Fibroblast of villous mesenchyme (primary cell): ENCODE results near the gene NBAS. TPM values are rescaled to one million over a fixed set of nuclear protein-coding genes. Genes with fewer than 3 reads are reported as not detected.

ENCODE experiments used
- DNase-seq: peaks from one replicate; pipeline ENCODE4 v3.0.0-alpha.2; 2010; ENCODE audit warnings: low read depth
- H3K4me3 ChIP-seq: 2 replicates; pipeline ENCODE4 v1.5.1; 2011; ENCODE audit warnings: low read depth, mild to moderate bottlenecking, low read length
- CTCF ChIP-seq: IDR thresholded peaks from 2 replicates; pipeline ENCODE4 v1.5.1; 2012; ENCODE audit warnings: low read depth, mild to moderate bottlenecking, low read length; ENCODE audit not compliant: insufficient read depth
- total RNA-seq: library from RNA; depleted of rRNA; stranded (reverse); fragments of >200 nt; gene quantifications from 2 replicates; pipeline ENCODE4 v1.2.3, GENCODE V29; 2012

Gene NBAS
- total RNA-seq, 1 donor = 109 TPM

DNA sequence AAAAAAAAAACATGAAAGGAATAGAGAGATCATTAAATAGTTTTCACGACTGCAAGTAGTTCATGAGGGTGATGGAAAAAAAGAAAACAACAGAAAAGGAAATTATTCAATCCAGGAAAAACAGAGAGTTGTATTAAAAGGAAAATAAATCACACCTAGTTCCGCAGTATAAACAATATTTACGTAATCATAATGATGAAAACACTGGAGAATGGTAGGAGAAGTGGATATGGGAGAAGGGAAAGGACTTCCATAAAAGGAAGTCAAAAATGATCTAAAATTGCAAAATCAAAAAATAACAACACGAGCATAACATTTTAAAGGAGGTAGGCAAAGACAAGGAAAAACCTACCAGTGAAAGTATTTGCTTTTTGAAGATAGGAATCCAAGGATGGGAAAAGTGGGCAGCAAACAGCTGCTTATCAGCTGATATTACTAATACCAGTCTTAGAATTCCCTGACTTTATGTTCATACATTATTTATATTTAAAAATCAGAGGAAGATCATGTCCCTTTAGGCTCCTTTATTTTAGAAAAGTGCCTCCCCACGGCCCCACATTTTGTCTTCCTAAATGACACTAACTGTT lies 160.8 kb downstream of the NBAS start:
- TF ChIP-seq CTCF = no peak
- no peak overlapping the region for H3K4me3 ChIP-seq
- no peak for DNase-seq

DNA sequence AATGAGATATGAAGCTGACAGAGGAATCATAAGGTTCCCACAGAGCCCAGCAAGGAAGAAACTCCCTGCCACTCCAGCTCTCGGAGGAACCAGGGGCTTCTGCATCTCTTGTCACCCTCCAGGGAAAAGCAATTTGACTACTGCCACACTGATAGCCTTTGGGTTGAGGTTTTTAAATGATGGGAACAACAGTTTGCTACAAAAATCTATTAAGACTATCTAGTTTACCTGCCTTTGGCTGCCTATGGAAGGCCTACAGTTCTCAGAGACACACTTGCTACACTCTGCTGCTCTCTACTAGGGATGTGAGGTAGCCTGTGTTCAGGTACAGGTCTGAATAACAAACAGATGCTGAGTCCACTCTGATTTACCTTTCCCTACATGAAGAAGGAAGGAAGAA lies 161.9 kb downstream of the NBAS start:
- H3K4me3 ChIP-seq = no peak overlapping the region
- no peak for DNase-seq
- TF ChIP-seq CTCF = no peak

DNA sequence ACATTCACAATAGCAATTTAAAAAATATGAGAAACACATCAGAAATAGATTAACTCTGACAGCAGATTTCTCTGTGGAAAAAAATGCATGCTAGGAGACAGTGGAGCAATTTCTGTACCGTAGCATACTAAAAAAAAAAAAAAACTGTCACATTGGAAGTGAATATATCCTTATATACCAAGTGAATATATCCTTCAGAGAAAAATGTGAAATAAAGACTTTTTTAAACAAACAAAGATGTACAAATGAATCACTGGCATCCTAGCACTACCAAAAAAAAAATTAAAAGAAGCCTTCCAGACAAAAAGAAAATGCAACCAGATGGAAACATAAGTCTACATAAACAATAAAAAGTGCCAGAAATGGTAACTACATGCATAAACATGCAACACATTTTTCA lies 169.4 kb downstream of the NBAS start:
- TF ChIP-seq CTCF = no peak
- no peak for DNase-seq
- H3K4me3 ChIP-seq = no peak overlapping the region

- no peak overlapping the region for H3K4me3 ChIP-seq
- peak; percentile 8 for DNase-seq
- no peak for TF ChIP-seq CTCF
Measured at GRCh38 chr2:15389895-15390294, 171.2 kb downstream of the NBAS start.

DNA sequence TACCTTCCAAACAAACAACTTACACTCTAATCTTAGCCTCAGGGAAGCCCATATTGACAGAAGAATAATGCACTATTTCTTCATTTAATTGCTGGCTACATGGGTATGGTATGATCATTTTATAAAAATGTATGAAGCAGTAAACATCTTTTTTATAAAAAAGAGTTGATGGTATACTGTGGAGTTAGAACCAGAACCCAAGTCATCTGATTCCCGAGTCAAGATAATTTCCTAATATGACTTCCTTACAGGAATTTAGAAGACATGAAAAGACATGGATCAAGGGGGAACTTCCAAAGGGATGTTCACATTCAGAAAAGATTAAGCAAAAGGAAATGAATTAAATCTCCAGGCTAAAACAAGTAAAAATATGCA lies 171.8 kb downstream of the NBAS start:
- H3K4me3 ChIP-seq = no peak overlapping the region
- DNase-seq = no peak
- TF ChIP-seq CTCF = no peak

- DNase-seq = no peak
- no peak for TF ChIP-seq CTCF
- no peak overlapping the region for H3K4me3 ChIP-seq
Measured at GRCh38 chr2:15388406-15389325, 172.5 kb downstream of the NBAS start.
